Stimulated activated CD4-positive, alpha-beta T cell treated with anti-CD3 and anti-CD28 coated beads, TNF-alpha, amount 100 ng/mL, for 48 hours (primary cell): ENCODE data around the gene RABAC1.
A peak's percentile ranks its signal among the peaks of the same experiment; 100 is the strongest.
"Not testable (repeated sequence)": the region's sequence is repeated elsewhere in the genome, so short reads cannot be mapped to it uniquely, and the experiment has no call there.

Experiments used
- DNase-seq, 3 donors: peaks; one replicate each; pipeline ENCODE4 v3.0.0-alpha.2; 2020; ENCODE audit warnings: low read depth in 3 of 3

RABAC1 gene, protein sequence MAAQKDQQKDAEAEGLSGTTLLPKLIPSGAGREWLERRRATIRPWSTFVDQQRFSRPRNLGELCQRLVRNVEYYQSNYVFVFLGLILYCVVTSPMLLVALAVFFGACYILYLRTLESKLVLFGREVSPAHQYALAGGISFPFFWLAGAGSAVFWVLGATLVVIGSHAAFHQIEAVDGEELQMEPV

DNA sequence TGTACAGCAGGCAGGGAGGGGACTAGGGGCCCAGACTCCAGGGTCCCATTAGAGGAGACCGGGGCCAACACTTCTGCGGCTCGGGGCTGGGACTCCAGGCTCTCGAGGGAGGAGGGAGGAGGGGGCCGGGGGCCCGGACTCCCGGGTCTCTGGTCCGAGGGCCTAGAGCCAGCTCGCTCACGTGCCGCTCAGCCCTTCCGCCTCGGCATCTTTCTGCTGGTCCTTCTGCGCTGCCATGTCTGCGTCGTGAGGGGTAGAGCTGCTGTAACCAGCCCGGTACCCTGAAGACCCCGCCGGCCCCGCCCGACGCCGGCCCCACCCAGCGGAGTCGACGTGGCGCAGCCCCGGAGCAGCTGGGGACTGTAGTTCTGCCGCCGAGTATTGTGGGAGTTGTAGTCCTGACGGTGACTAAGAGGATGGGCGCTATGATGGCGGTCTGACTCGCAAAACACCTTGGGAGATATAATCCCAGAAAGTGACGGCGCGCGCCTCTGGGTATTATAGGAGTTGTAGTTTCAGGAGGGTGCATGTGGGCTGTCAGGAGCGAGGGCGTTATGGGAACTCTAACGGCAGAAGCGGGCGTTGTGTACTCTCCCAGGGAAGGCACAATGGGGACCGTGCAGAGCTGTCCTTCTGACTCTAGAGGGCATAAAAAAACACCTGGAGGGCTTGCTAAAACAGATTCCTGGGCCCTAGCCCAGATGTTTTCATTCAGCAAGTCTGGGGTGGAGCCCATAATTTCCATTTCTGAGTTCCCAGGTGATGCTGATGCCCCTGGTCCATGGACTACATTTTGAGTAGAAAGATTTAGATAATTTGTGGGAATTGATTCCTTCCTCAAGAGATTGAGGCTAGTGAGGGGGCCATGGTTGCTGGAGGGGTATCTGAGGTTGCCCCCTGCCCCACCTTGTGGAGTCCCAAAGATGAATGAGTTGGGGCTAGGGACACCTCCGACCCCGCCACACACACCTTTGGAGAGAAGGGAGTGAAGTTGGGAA lies at the start of gene RABAC1:
RABAC1 (minus strand) TSS at position 266 of the 998 bp plus-strand sequence; CDS start at position 237, 29 bp downstream.
- peak; percentile 74 to 83 (median 76) for DNase-seq

DNA sequence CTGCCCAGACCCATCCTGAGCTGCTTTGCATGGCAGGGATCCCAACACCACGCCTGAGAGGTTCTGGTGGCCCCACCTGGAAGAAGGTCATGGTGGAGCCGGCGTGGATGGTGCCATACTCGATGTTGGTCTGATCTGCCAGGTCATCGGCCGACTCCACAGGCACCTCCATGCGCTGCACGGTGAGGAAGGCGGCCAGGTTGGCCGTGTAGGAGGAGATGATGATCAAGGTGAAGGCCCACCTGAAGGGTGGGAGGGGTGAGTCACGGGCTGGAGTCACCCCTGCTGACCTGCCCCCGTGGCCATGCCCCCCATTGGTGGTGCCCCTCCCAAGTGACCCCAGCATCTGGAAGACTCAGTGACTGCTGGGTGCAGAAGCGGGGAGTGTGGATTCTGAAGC lies 47.4 kb upstream of the RABAC1 start:
- DNase-seq, result no peak

DNA sequence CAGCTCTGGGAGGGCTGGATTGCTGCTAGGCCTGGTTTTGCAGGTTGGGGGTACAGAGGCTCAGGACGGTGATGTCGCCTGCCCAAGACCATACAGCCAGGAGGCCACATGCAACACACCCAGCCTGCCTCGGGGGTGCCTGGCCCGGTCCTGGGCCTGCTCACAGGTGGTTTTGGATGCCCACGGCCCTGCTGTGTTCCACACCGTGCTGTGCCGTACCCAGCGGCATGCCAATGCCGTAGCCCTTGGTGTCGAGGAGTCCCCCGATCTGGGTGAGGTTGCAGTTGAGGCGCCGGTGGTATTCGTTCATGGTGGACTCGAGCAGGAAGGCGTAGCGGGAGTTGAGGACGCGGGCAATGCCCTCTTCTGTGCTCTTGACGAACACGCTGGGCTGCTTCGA lies 46.4 kb upstream of the RABAC1 start:
- DNase-seq, result no peak

DNA sequence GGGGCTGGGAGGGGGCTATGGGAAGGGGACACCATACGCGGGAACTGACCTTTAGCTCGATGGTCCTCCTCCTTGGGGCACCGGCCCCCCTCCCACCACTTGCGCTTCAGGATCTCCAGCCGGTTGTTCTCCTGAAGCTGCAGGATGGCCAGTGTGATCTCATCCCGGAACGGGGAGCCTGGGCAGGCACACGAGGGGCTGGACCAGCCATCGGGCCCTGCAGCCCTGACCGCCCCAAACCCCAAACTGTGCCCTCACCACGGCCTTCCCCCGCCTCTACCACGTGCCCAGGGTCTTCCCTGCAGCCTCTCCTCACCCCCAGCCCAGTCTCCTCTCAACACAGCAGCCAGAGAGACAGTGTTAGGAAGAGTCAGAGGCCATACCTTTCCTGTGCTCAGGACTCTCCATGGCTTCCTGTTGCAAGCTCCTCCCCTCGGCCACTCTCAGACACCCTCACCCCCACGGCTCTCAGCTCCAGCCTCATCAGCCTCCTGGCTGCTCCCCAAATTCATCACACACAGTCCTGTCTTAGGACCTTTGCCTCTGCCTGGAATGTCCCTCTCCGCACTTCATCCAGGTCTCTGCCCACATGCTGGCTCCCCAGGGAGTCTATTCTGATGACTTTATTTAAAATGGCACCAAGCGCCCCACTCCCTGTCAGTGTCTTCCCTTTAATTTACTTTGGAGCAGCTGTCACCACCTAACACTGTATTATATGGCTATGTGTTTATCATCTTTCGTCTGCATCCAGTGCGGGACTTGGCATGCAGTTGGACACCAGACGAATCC lies 44.6 kb upstream of the RABAC1 start:
- no peak for DNase-seq

DNA sequence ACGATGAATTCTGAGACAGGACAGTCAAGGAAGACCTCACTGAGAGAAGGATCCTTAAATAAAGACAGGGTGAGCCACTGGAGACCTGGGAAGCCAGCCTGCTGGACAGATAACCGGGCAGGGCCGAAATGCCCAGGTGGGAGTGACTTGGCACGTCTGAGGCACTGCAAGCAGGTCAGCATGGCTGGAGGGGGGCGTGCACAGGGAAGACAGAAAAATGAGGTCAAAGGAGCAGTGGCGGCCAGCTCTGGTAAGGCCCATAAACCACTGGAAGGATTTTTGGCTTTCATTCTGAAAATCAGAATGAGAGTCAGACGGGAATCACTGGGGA lies 40.7 kb upstream of the RABAC1 start:
- DNase-seq, result no peak

DNA sequence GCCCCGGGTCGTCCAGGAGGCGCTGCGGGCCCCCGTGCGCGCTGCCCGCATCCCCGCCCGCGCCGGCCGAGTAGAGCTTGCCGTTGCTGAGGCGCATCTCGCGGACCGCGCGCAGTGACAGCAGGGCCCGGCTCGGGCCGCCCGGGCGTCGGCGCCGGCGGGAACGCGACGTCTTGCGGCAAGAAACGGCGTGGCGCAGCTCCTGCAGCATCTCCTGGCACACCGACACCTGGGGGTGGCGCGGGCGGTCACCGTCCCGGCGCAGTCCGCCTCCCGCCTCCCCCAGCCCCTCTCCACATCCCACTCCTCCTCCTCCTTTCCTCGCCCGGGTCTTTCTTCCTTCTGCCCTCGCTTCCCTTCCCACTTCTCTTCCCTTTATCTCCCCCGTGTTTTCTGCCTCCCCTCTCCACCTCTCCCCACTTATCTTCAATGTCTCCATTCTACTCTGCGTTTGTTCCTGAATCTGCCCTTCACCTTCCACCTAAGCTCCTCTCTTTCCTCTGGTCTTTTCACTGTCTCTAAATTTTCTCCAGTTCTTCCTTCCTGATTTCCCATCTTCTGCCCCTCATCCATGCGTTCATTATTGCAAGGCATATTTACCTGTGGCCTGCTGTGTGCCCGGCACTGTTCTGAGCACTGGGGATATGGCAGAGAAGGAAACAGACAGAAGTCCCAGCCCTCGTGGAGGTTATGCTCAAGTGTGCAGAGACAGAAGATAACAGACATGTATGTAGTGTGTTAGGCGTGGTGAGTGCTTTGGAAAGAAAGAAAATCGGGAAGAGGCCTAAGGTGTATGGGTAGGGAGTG lies 40.2 kb upstream of the RABAC1 start:
- no peak for DNase-seq

DNA sequence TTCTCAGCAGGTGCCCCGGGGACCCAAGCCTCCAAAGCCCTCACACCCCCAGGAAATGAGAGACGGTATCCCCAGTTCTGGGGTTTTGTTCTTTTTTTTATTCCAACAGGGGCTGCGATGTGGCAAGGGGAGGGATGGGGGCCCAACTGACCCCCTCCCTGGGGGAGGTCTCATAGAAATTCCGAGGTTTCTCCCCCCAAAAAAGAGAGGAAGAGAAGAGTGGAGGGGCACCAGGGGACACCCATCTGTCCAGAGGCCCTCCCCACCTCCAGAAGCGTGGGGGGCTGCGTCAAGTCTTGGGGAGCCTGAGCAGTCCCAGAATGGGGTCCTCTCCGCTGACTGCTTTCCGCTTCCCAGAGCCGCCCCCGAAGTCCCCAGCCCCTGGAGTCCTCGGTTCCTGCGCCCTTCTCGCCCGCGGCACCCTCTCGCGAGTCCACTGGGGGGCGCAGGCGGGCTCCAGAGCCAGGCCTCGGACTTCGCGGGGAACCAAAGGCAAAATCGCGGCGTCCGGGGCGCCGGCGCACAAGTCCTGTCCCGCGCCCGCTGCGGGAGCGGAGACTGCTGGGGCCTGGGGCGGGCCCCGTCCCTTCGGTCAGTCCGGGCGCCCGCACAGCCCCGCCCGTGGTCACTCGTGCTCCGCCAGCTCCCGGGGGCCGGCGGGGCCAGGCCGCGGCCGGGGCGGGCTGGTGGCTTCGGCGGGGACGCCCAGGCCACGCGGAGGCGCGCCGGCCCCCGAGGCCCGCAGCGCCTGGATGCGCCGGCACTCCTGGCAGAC lies 39.3 kb upstream of the RABAC1 start:
- peak in 1 of 3 donors; percentile 58 for DNase-seq

DNA sequence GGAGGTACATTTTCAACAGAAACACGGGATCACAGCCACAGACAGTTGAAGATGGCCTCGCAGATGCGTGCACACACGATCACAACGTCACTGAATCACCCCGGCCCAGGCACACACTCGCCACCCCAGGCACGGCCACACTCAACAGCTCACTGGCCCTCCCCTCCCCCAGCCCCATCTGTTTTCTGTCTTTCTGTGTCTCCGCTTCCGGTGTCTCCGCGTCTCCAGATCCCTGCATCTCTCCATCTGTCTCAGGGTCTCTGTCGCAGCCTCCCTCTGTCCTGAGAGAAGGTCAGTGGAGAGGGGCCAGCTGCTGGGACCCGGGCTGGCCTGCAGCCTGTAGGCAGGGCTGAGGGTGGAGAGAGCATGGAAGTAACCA lies 38.7 kb upstream of the RABAC1 start:
- no peak for DNase-seq

DNA sequence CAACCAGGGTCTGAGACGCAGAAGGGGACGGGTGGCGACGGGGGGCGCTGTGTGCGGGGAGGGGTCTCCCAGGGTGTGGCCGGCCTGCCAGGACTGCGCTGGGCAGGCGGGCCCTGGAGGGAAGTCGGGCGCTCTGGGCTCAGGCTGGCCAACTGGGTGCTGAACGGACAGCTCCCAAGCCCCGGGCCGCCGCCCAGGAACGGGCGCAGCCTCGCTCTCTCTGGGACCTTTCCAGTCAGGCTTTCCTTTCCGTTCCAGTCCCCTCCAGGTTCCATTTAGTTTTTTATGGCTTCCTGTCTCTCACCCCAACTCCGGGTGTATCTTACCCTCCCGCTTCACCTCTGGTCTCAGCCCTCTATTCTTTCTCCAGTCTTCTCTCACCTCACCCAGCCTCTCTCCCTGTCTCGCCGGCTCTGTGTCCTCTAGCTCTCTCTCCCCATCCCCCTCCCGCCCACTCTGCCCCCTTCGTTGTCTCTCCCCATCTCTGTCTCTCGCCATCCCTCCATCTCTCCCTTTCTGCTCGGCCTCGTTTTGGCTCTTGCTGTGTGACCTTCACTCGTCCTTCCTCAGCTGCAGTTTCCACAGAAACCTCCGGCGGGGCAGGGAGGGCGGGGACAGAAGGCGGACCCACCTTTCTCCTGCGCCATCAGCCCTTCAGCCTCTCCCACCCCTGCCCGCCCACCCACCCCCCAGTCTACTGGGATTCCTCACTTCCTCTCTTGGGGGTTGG lies 38.2 kb upstream of the RABAC1 start:
- peak in 2 of 3 donors; percentile 8 to 45 for DNase-seq

DNA sequence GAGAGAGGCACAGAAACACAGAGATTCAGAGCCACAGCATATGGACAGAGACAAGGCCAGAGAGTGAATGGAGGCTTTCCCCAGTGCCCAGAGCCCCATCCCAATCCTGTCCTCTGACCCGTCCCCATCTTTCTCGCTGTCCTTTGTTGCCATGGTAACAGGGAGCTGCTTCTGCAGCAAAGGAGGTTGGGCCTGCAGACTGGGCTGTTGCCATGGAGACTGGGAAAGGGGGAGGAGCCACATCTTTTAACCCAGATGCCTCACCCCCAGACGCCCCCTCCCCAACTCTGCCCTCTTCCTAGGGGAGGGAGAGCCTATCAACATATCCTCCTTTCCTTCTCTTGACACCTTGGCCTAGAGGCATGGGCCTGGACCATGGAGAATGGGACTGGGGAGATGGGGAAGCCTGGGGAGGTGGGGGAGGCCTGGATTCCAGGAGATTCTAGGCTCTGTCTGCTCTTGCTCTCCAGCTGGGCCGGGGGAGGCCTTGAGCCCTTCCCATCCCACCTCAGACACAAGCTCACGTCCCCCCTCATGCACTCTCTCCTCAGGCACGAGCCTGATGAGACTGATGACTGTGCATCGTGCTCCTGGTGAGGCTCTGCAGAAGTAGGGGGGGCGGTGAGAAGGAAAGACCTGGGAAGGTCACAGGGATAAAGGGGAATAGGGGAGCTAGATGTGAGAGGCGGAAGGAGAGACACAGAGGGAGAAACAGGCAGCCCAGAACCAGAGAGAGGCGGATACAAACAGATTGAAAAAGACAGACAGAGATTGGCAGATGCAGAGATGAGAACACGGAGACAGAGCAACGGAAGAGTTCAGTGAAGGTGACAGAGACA lies 37.1 kb upstream of the RABAC1 start:
- no peak for DNase-seq

DNA sequence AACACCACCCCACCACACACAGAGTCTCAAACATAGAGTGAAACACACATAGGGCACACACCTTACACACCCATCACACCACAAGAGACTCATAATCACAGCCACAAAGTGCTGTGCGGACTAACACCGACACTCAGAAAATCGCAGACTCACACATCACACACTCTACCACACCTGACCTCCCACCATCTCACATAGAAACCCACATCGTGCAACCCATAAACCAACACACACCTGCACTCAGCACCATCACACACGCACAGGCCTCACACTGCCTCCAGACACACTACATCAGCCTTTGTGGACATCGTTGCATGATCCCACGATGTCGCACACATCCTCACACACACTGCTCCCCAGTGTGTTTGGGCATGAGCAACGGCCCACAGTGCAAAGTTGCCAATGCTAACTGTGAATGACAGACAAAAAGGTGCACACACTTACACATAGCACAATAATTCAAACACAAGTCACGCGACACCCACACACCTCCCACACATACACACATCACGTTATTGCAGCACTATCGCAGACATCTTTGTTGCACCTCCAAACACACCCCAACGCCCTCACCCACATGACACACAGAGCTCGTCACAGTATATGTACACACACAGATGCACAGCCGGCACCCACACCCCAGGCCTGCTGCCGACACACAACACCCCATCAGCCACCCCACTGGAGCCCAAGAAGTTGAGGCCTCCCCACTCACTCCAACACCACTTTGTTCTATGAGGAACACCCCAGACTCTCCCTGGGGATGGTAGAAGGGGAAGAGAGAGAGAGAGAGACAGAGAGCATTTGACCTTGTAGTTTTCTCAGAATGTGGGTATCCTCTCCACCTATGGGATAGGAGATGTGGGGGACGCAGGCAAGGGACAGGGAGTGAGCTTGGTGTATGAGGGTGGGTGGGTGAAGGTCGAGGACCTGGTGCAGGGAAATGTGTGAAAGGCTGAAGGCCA lies 36.2 kb upstream of the RABAC1 start:
- DNase-seq, result no peak

DNA sequence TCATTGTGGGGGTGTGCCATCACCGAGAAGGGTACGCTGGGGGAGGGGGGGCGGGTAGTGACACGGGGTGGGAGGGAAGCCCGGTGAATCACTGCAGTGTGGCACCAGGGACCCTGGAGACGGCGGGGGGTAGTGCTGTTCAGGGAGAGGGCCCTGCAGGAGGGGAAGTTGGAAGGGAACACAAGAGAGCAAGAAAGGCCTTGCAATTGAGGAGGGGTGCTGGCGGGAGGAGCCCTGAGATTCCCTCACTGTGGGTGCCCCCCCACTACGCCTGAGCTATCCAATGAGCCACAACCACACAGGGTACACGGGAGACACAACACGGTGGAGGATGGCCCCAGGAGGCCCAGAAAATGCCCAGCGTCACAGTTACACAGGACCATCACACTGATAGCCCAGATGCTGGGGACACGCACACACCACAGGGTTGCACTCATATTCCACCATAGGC lies 35.4 kb upstream of the RABAC1 start:
- DNase-seq, result no peak

DNA sequence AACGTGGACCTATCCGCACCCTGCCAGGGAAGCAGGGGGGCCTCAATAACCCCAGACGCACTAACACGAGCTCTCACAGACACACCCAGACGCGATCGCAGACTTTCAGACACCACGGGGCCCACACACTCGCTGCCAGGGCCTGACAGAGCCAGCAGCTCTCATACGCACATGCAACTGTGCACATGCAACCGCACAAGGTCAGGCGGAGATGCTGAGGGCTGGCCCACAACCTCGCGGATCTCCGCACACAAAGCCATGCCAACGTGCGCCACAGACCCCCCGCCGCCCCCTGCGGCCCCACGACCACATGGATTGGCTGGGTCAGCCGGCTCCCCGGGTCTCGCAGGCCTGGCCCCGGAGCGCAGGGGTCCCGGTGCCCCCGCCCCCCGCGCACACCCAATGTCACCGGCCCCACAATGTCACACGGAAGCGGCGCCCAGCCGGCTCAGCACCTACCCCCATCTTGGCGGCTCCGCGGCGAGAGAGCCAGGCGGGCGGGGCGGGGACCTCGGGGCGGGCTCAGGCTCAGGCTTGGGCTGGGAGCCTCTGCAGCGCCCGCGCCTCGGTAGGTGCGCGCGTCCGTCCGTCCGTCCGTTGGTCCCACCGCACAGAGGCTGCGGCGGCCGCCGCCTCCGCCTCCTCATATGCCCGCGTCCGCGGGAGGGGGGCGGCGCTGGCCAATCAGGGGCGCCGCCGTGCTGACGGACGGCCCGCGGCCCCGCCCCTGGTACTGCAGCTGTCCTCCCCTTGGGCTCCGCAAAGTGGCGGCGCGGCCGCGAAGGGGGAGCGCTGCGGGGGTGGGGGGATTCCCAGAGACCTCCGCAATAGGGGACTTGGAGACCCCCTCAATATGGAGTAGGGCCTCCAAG lies 34.7 kb upstream of the RABAC1 start, which contains the start of gene ATP1A3:
ATP1A3 (minus strand) TSS at position 619 of the 872 bp plus-strand sequence; CDS start at position 465, 154 bp downstream.
- peak in 2 of 3 donors; percentile 14 to 54 for DNase-seq

DNA sequence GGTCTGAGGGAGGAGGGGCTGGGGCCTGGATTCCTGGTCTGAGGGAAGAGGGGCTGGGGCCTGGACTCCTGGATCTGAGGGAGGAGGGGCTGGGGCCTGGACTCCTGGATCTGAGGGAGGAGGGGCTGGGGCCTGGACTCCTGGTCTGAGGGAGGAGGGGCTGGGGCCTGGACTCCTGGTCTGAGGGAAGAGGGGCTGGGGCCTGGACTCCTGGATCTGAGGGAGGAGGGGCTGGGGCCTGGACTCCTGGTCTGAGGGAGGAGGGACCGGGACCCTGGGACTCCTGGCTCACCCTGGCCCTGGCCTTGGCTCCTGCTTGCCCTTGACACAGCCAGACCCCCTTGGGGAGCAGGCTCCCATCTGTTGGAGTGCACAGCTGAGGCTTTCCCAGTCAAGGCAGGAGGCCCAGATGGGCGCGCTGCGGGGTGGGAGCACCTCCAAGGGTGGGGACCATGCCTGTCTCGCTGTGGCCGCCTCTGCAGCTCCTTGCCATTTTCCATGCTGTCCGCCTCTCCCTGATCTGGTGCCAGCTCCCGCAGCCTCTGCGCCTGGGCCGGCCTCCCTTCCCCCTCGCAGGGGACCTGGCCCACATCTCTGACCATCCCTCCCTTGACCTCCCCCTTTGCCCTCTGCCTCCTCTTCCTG lies 32.9 kb upstream of the RABAC1 start:
- not testable (repeated sequence) for DNase-seq

DNA sequence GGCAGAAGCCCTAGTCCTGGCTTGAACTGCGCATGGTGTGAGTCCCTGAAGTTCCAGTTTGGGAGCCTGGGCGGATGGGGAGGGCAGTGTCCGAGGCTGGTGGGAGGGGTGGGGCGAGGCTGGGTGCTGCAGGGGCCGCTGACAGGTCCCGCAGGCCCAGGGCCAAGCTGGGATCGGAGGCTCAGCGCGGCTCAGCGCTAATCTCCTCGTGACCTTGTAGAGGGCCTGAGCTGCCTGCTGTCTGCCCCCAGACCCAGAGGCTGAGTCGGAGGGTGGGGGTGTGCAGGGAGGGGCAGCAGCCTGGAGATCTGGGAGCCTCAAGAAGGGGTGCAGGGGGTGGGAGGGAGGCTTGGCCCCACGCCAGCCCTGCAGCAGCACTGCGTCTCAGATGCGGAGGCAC lies 31.9 kb upstream of the RABAC1 start:
- DNase-seq, result no peak

DNA sequence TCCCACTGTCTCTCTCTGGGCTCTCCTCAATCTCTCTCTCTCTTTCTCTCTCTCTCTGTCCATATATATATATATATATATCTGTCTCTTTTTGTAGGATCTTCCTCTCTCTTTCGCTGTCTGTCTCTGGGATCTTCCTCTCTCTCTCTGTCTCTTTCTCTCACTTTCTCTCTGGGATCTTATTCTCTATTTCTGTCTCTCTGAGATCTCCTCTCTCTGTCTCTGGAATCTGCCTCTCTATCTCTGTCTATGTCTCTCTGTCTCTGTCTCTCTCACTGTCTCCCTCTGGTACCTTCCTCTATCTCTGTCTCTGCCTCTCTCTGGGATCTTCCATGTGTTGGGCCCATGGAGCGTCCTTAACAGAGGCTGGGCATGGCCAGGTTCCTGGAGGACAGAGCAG lies 31.5 kb upstream of the RABAC1 start:
- no peak for DNase-seq
